HepG2 (cell line): ENCODE measurements around the gene PRXL2B. TPM values are rescaled to one million over a fixed set of nuclear protein-coding genes. Genes with fewer than 3 reads are reported as not detected.

ENCODE experiments used
- ATF7-NPFF ChIP-seq: sonication (generic); formaldehyde crosslinking; IDR thresholded peaks from 2 replicates; pipeline ENCODE4 v1.8.1; 2023; ENCODE audit warnings: mild to moderate bottlenecking, low read depth, missing genetic modification reagents, moderate library complexity
- BHLHE40 ChIP-seq: IDR thresholded peaks from 2 replicates; pipeline ENCODE4 v1.6.1; 2011; ENCODE audit warnings: low read length, improper control_type of control experiment
- CBFB ChIP-seq: sonication (generic); formaldehyde crosslinking; IDR thresholded peaks from 2 replicates; pipeline ENCODE4 v1.4.0; 2020; ENCODE audit warnings: missing genetic modification reagents
- ELF4 ChIP-seq: sonication (generic); formaldehyde crosslinking; IDR thresholded peaks from 2 replicates; pipeline ENCODE4 v1.5.0; 2020; ENCODE audit warnings: missing genetic modification reagents, mild to moderate bottlenecking, moderate library complexity, borderline replicate concordance
- ESRRA ChIP-seq: sonication (generic); formaldehyde crosslinking; IDR thresholded peaks from 2 replicates; pipeline ENCODE4 v1.5.1; 2020; ENCODE audit warnings: mild to moderate bottlenecking, low read depth, missing genetic modification reagents
- HOXA5 ChIP-seq: sonication (generic); formaldehyde crosslinking; IDR thresholded peaks from 2 replicates; pipeline ENCODE4 v1.4.0; 2020; ENCODE audit warnings: missing genetic modification reagents
- IRF2 ChIP-seq: IDR thresholded peaks from 2 replicates; pipeline ENCODE4 v1.6.1; 2018; ENCODE audit warnings: missing genetic modification reagents, missing compliant biosample characterization
- IRX3 ChIP-seq: sonication (generic); formaldehyde crosslinking; IDR thresholded peaks from 2 replicates; pipeline ENCODE4 v1.8.1; 2023; ENCODE audit warnings: mild to moderate bottlenecking, low read depth, missing genetic modification reagents, borderline replicate concordance
- PCBP1 ChIP-seq: fragments of 200-400 bp; formaldehyde crosslinking; IDR thresholded peaks from 2 replicates; pipeline ENCODE4 v1.6.1; 2017; ENCODE audit warnings: mild to moderate bottlenecking, low read depth, low read length, borderline replicate concordance
- SATB2 ChIP-seq: sonication (generic); formaldehyde crosslinking; IDR thresholded peaks from 2 replicates; pipeline ENCODE4 v1.5.0; 2020; ENCODE audit warnings: missing genetic modification reagents
- SKIL ChIP-seq: sonication (generic); formaldehyde crosslinking; IDR thresholded peaks from 2 replicates; pipeline ENCODE4 v1.8.0; 2022; ENCODE audit warnings: missing genetic modification reagents, mild to moderate bottlenecking, moderate library complexity, borderline replicate concordance
- SOX13 ChIP-seq, 3 experiments: fragments of 450-650 bp in 1 of 3; sonication (generic) in 1 of 3; formaldehyde crosslinking in 1 of 3; IDR thresholded peaks in 2 of 3; conservative IDR thresholded peaks in 1 of 3; 2 replicates each; pipeline versions ENCODE4 v1.5.0 to v1.6.1; 2016 to 2020; ENCODE audit warnings: antibody characterized with exemption in 1 of 3, mild to moderate bottlenecking in 1 of 3, missing compliant biosample characterization in 1 of 3, missing genetic modification reagents in 1 of 3, moderate library complexity in 1 of 3
- ZNF12 ChIP-seq: sonication (generic); formaldehyde crosslinking; IDR thresholded peaks from 2 replicates; pipeline ENCODE4 v1.5.0; 2020; ENCODE audit warnings: missing genetic modification reagents
- ZNF430 ChIP-seq: sonication (generic); formaldehyde crosslinking; IDR thresholded peaks from 2 replicates; pipeline ENCODE4 v1.9.0; 2021; ENCODE audit warnings: mild to moderate bottlenecking, missing genetic modification reagents
- ZNF530 ChIP-seq: sonication (generic); formaldehyde crosslinking; IDR thresholded peaks from 2 replicates; pipeline ENCODE4 v1.5.0; 2020; ENCODE audit warnings: low read depth, mild to moderate bottlenecking, missing genetic modification reagents
- ZNF644 ChIP-seq: IDR thresholded peaks from 2 replicates; pipeline ENCODE4 v1.6.1; 2016; ENCODE audit warnings: low read depth
- ZNF660 ChIP-seq: sonication (generic); formaldehyde crosslinking; IDR thresholded peaks from 2 replicates; pipeline ENCODE4 v1.5.1; 2020; ENCODE audit warnings: mild to moderate bottlenecking, low read depth, missing genetic modification reagents, borderline replicate concordance
- ZNF883 ChIP-seq: sonication (generic); formaldehyde crosslinking; IDR thresholded peaks from 2 replicates; pipeline ENCODE4 v1.5.1; 2020; ENCODE audit warnings: mild to moderate bottlenecking, missing genetic modification reagents; ENCODE audit errors: not compliant biosample characterization
- polyA plus RNA-seq, 8 experiments: library from polyadenylated mRNA; depleted of rRNA in 3 of 8; stranded (reverse) in 7 of 8; unstranded in 1 of 8; fragments of >200 nt; fragmentation: Illumina TruSeq in 4 of 8; extraction: Trizol in 4 of 8; gene quantifications; 2 replicates each; pipeline versions ENCODE4 v1.2.1 to v1.2.3, GENCODE V29; 2011 to 2016; ENCODE audit warnings: low read depth in 4 of 8, missing spikeins in 1 of 8, mixed read lengths in 1 of 8; ENCODE audit not compliant: insufficient read depth in 1 of 8
- total RNA-seq, 5 experiments: library from RNA; depleted of rRNA; stranded (reverse); fragments of >200 nt; fragmentation: Illumina TruSeq; extraction: Trizol; gene quantifications; 2 replicates each; pipeline ENCODE4 v1.2.3, GENCODE V29; 2016; ENCODE audit warnings: low read depth in 1 of 5
- TF ChIP-seq, protein P1 (sequence below): sonication (generic); formaldehyde crosslinking; IDR thresholded peaks from 2 replicates; pipeline ENCODE4 v1.4.0; 2020; ENCODE audit warnings: missing genetic modification reagents
- TF ChIP-seq, protein P2 (sequence below): sonication (generic); formaldehyde crosslinking; IDR thresholded peaks from 2 replicates; pipeline ENCODE4 v1.4.0; 2020; ENCODE audit warnings: missing genetic modification reagents
- TF ChIP-seq, protein P3 (sequence below): IDR thresholded peaks from 2 replicates; pipeline ENCODE4 v1.6.1; 2016; ENCODE audit warnings: mild to moderate bottlenecking, missing biosample characterization, missing genetic modification reagents

PRXL2B gene
- total and polyA plus RNA-seq, 2 of the 13 experiments (the other 11 are each of a cell fraction or from before 2014, with no cell fraction given) = 16.8 to 22.1 TPM

DNA sequence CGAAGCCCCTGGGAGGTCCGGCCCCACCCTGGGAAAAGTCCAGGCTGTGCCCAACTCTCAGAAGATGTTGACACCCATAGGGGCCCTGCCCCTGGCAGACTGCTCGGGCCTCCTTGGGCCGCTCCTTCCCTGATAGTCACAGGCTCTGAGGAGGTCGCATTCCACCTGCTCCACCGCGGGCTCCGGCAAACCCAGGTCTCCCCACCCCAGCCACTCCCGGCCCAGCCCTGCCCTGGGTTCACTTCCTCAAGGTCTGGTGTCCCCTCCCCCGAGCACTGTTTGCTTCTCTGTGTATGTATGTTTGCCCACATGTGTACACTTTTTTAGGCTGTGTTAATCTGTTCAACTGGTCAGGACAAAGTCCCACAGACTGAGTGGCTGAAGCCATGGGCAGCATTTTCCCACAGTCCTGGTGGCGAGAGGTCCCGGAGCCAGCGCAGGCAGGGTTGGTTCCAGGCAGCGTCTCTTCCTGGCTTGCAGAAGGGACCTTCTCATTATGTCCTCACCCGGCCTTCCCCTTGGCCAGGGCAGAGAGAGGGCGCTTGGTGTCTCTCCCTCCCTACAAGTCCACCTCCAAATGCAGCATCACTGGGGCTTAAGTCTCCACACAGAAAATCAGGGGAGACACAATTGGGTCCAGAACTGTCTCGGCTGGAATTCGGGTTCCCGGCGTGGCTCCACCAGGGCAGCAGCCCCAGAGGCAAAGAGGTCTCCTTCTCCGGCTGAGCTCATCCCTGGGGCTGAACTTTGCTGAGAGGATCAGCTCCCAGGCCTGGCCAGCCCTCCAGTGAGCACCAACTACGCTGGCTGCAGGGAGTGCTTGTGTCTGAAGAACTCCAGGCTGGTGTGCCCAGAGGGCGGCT is 10.5 kb upstream of the PRXL2B start (continued):
- TF ChIP-seq, protein P1, sequence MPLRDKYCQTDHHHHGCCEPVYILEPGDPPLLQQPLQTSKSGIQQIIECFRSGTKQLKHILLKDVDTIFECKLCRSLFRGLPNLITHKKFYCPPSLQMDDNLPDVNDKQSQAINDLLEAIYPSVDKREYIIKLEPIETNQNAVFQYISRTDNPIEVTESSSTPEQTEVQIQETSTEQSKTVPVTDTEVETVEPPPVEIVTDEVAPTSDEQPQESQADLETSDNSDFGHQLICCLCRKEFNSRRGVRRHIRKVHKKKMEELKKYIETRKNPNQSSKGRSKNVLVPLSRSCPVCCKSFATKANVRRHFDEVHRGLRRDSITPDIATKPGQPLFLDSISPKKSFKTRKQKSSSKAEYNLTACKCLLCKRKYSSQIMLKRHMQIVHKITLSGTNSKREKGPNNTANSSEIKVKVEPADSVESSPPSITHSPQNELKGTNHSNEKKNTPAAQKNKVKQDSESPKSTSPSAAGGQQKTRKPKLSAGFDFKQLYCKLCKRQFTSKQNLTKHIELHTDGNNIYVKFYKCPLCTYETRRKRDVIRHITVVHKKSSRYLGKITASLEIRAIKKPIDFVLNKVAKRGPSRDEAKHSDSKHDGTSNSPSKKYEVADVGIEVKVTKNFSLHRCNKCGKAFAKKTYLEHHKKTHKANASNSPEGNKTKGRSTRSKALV = 0 out of 2 replicates have a peak, but pooled peaks have one; percentile 64
- TF ChIP-seq PCBP1 = no peak
- TF ChIP-seq, protein P2, sequence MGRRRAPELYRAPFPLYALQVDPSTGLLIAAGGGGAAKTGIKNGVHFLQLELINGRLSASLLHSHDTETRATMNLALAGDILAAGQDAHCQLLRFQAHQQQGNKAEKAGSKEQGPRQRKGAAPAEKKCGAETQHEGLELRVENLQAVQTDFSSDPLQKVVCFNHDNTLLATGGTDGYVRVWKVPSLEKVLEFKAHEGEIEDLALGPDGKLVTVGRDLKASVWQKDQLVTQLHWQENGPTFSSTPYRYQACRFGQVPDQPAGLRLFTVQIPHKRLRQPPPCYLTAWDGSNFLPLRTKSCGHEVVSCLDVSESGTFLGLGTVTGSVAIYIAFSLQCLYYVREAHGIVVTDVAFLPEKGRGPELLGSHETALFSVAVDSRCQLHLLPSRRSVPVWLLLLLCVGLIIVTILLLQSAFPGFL (CRISPR knock-in tag) = no peak
- TF ChIP-seq ATF7-NPFF (CRISPR knock-in tag) = no peak
- TF ChIP-seq ZNF430 (CRISPR knock-in tag) = peak; percentile 87
- no peak for TF ChIP-seq SATB2 (CRISPR knock-in tag)
- TF ChIP-seq IRF2 (CRISPR knock-in tag) = peak; percentile 46; the same call in 1 of the 2 replicates
- no peak for TF ChIP-seq HOXA5
- no peak for TF ChIP-seq ZNF660
- 0 out of 2 replicates have a peak, but pooled peaks have one; percentile 21 for TF ChIP-seq ELF4
- TF ChIP-seq ZNF644 = 0 out of 2 replicates have a peak, but pooled peaks have one; percentile 28
- TF ChIP-seq SKIL = peak; percentile 88
- no peak for TF ChIP-seq CBFB (CRISPR knock-in tag)
- TF ChIP-seq ZNF530 (CRISPR knock-in tag) = no peak
- no peak for TF ChIP-seq ESRRA (CRISPR knock-in tag)
- TF ChIP-seq IRX3 = no peak
- TF ChIP-seq BHLHE40 = peak; percentile 28; the same call in 1 of the 2 replicates
- TF ChIP-seq, protein P3, sequence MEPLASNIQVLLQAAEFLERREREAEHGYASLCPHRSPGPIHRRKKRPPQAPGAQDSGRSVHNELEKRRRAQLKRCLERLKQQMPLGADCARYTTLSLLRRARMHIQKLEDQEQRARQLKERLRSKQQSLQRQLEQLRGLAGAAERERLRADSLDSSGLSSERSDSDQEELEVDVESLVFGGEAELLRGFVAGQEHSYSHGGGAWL (CRISPR knock-in tag) = no peak
- TF ChIP-seq ZNF883 = no peak
- TF ChIP-seq SOX13 (IDR thresholded peaks at IDR 0.05) = no peak
- TF ChIP-seq SOX13 (CRISPR knock-in tag; conservative IDR thresholded peaks at IDR 0.05 in 1 of 2, IDR thresholded peaks at IDR 0.05 in 1 of 2) = peak in 1 of 2 experiments; percentile 61; a peak in 1 of 4 replicates
- TF ChIP-seq ZNF12 (CRISPR knock-in tag) = no peak; the same call in 1 of the 2 replicates
